22Rv1 (cell line): ENCODE data around the gene STK33.

Experiments used
- ZFX ChIP-seq: fragments of 450-650 bp; IDR thresholded peaks from 2 replicates; pipeline ENCODE4 v1.6.1; 2017; ENCODE audit warnings: antibody characterized with exemption, borderline replicate concordance
- TF ChIP-seq, protein P1 (sequence below): fragments of 450-650 bp; IDR thresholded peaks from 2 replicates; pipeline ENCODE4 v1.5.1; 2017; ENCODE audit warnings: mild to moderate bottlenecking

DNA sequence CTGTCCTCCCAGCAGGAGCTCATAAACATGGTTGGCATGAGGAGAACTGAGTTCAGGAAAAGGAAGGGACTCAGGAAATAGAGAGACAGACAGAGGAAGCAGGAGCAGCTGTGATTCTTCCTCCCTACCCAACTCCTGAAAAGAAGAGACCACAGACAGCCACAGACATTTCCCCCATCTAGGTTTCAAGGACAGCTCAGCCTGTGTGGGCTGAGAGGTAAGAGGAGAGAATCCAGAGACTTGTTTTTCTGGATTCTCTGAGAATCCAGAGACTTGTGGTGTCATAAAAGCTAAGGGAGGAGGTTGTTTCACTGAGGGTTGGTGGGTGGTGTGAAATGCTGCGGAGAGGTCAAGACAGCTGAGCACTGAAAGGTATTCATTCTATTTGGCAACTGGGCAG lies 19.0 kb upstream of the STK33 start:
- TF ChIP-seq, protein P1, sequence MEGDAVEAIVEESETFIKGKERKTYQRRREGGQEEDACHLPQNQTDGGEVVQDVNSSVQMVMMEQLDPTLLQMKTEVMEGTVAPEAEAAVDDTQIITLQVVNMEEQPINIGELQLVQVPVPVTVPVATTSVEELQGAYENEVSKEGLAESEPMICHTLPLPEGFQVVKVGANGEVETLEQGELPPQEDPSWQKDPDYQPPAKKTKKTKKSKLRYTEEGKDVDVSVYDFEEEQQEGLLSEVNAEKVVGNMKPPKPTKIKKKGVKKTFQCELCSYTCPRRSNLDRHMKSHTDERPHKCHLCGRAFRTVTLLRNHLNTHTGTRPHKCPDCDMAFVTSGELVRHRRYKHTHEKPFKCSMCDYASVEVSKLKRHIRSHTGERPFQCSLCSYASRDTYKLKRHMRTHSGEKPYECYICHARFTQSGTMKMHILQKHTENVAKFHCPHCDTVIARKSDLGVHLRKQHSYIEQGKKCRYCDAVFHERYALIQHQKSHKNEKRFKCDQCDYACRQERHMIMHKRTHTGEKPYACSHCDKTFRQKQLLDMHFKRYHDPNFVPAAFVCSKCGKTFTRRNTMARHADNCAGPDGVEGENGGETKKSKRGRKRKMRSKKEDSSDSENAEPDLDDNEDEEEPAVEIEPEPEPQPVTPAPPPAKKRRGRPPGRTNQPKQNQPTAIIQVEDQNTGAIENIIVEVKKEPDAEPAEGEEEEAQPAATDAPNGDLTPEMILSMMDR, result no peak
- no peak for TF ChIP-seq ZFX
